Measurements from ENCODE around the gene ARSG.

Gene ARSG

DNA sequence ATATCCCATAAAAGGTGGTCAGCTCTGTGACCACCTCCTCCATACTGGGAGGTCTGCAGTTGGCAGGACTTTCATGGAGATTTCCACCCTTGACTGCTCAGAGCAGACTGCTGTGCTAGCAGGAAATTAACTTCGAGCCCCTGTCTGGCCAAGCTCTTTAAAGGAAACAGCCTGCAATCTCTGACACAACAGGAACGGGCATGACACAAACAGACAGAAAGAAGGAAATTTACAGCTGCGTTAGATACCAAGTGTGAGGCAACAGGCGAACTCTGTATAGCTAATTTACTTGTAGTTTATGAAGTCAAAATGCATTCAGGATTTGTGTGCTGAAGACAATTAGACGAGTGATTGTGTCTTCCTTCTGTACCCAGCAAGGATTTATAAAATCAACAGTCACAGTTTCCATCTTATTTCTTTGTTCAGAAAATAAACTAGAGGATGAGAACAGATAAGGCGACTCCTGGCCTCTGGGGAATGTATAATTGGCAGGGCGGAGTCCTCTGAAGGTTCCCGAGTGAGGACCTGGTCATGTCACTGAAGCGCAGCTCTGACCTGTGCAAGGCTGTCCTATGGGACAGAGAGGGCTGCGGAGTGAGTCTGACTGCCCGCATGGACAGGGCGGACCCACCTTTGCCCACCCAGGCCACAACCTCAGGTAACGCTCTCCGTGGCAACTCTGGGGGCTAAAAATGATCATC, 149.9 kb downstream of the ARSG start:
- TF ChIP-seq TAF1 (IDR thresholded peaks at IDR 0.05; ENCODE audit: borderline replicate concordance, low read depth, low read length) = no peak
- no peak for DNase-seq (ENCODE audit: insufficient read length)
- no peak for FAIRE-seq

DNA sequence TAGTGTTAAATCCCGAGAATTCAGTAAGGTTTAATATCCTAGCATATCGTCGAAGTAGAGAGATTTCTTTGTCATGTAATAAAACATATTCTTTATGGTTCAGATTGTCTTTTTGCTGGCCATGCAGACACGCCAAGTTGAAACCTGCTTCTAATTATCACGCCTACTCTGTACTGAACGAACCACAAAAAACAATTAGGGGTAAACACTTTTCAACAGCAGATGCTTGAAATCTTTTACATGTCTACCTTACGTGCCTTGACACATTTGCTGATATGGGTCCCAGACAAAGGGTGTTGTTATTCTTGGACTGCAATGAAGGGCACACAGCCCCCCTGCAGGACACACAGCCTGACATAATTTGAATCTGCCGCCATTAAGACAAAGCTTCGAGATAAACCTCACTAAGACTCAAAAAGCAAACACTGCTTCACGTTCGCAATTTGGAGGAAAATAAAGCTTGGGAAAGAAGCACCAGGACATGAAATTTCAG, 152.7 kb downstream of the ARSG start:
- TF ChIP-seq POLR2AphosphoS5 (IDR thresholded peaks at IDR 0.05; ENCODE audit: low read depth, low read length) (no peak), POLR2A (IDR thresholded peaks at IDR 0.05; ENCODE audit: low read depth, low read length) (no peak), TAF1 (IDR thresholded peaks at IDR 0.05; ENCODE audit: borderline replicate concordance, low read depth, low read length) (no peak)
- FAIRE-seq (no peak), DNase-seq (ENCODE audit: insufficient read length) (no peak)

DNA sequence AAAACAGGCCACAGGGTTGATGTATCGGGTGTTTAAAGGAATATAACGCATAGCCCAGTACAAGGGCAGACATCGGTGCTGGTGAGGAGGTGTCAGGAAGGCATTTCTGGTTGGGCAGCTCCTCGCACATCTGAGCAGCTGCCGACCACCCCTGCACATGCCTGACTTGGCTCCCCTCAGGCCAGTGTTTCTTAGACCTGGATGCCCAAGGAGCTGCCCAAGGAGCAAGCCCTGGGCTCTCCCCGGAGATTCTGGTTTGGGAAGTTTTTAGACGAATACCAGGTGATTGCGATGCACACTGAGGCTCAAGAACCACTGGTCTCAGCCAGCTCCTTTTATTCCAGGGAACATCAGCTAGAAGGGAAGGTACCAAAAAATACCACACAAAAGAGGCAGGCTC, 154.4 kb downstream of the ARSG start:
- no peak for TF ChIP-seq POLR2AphosphoS5 (IDR thresholded peaks at IDR 0.05; ENCODE audit: low read depth, low read length)
- no peak for TF ChIP-seq TAF1 (IDR thresholded peaks at IDR 0.05; ENCODE audit: borderline replicate concordance, low read depth, low read length)
- TF ChIP-seq POLR2A (IDR thresholded peaks at IDR 0.05; ENCODE audit: low read depth, low read length) = no peak
- no peak for FAIRE-seq
- DNase-seq (ENCODE audit: insufficient read length) = no peak

DNA sequence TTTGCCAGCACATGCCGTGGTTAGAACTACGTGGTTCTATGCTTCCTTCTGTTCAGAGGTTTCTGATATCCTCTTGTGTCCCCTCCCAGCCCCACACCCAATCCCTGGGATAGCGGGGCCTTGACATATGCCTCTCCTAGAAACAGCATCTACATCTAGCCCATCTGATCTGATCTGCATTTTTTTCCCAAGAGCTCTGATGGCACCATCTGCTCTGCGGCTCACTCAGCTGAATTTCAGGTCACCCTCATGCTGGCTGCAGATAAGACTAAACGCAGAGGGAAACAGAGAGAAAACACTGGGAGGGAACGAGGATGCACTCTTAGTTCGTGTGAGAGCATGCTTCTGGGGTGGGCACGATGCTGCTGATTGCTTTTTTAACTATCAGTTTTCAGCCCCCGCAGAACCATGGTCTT, 155.3 kb downstream of the ARSG start:
- DNase-seq (ENCODE audit: insufficient read length) = no peak
- FAIRE-seq = no peak
- TF ChIP-seq TAF1 (IDR thresholded peaks at IDR 0.05; ENCODE audit: borderline replicate concordance, low read depth, low read length) (no peak), POLR2AphosphoS5 (IDR thresholded peaks at IDR 0.05; ENCODE audit: low read depth, low read length) (no peak), POLR2A (IDR thresholded peaks at IDR 0.05; ENCODE audit: low read depth, low read length) (no peak)

DNA sequence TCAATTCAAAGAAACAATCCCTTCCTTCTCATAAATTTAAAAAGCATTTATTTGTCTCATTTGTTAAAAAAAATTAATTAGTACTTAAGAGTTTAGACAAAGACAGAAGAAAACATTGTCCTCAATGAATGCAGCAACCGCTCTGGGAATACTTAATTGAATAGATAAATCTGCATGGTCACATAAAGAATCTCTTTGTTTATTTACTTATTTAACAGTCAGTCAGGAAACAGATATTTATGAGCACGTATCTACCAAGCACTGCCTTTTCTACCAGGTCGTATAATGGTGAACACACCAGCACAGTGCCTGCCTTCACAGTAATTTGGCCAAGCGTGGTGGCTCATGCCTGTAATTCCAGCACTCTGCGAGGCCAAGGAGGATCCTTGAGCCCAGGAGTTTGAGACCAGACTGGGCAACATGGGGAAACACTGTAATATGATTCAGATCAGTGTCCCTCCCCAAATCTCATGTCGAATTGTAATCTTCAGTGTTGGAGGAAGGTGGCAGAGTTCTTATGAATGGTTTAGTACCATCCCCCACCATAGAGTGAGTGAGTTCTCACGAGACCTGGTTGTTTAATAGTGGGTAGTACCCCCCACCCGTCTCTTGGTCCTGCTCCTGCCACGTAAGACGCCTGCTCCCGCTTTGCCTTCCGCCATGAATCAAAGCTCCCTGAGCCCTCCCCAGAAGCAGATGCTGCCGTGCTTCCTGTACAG, 157.9 kb downstream of the ARSG start:
- DNase-seq (ENCODE audit: insufficient read length) (no peak), FAIRE-seq (no peak)
- TF ChIP-seq POLR2A (IDR thresholded peaks at IDR 0.05; ENCODE audit: low read depth, low read length) = no peak
- TF ChIP-seq POLR2AphosphoS5 (IDR thresholded peaks at IDR 0.05; ENCODE audit: low read depth, low read length) = no peak
- TF ChIP-seq TAF1 (IDR thresholded peaks at IDR 0.05; ENCODE audit: borderline replicate concordance, low read depth, low read length) = no peak

DNA sequence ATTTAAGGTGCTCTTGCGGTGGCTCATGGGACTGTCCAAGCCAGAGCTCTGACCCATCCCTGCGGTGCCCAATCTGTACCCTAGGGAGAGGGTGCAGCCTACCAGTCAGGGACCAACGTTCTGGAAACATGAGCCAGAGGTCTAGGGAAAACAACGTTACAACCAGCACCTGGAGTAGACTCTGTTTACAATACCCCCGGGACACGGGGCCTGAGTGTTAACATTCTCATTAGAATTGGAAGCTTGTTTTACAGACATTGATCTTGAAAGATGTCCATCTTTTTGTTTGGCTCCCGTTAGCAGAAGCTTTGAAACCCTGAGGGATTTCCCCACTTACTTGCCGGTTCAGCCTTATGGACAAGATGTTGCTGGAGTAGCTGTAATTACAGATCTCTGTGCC, 159.1 kb downstream of the ARSG start:
- no peak for FAIRE-seq
- no peak for DNase-seq (ENCODE audit: insufficient read length)

DNA sequence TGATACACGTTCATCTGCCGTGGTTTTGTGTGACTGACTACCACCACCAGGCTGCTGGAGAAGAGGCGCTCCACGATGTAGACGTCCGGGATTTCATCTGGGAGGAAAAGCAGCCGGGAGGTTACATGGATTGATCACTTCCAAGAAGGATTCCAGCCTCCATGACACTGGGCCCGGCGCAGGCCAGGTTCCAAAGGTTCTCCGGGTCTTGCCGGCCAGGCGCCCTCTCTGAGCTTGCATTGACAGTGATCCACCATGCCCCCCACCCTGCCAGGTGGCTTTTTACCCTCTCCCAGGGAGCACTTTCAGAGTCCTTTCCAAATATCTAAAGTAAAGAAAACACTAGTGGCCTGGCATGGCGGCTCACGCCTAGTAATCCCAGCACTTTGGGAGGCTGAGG, 159.5 kb downstream of the ARSG start:
- DNase-seq (ENCODE audit: insufficient read length) (no peak), FAIRE-seq (no peak)
- TF ChIP-seq TAF1 (IDR thresholded peaks at IDR 0.05; ENCODE audit: borderline replicate concordance, low read depth, low read length) = no peak
- no peak for TF ChIP-seq POLR2AphosphoS5 (IDR thresholded peaks at IDR 0.05; ENCODE audit: low read depth, low read length)
- no peak for TF ChIP-seq POLR2A (IDR thresholded peaks at IDR 0.05; ENCODE audit: low read depth, low read length)

More for the DNA sequence above, 159.1 kb downstream of the ARSG start:
- TF ChIP-seq TAF1 (IDR thresholded peaks at IDR 0.05; ENCODE audit: borderline replicate concordance, low read depth, low read length) (no peak), POLR2A (IDR thresholded peaks at IDR 0.05; ENCODE audit: low read depth, low read length) (no peak), POLR2AphosphoS5 (IDR thresholded peaks at IDR 0.05; ENCODE audit: low read depth, low read length) (no peak)

DNA sequence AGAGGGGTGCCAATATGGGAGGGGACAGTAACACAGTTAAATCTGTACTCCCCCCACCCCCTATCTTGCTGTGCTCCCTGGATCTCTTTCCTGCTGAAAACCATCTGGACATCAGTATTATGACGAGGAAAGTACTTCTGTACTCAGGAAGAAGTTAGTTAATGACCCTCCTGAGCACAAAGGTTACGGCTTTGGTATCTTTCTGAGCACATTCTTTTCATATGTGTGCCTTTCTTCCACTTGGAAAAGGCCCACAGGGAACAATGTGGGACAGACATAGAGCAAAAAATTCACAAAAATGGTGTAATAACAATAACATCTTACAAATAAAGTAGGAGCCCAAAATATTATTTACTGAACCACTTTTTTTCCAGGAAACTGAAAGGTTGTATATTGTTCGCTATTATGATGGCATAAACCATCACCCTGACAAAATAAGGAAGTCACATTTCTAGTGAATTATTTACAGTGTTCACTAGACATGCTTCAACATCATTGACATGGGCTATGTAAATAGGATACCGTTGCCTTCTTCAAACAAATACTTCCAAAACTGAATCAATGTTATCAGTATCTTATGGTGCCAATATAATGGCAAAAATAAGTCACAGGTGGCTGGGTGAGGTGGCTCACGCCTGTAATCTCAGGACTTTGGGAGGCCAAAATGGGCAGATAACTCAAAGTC, 160.5 kb downstream of the ARSG start:
- no peak for FAIRE-seq
- no peak for DNase-seq (ENCODE audit: insufficient read length)
- TF ChIP-seq TAF1 (IDR thresholded peaks at IDR 0.05; ENCODE audit: borderline replicate concordance, low read depth, low read length) (no peak), POLR2AphosphoS5 (IDR thresholded peaks at IDR 0.05; ENCODE audit: low read depth, low read length) (no peak), POLR2A (IDR thresholded peaks at IDR 0.05; ENCODE audit: low read depth, low read length) (no peak)

DNA sequence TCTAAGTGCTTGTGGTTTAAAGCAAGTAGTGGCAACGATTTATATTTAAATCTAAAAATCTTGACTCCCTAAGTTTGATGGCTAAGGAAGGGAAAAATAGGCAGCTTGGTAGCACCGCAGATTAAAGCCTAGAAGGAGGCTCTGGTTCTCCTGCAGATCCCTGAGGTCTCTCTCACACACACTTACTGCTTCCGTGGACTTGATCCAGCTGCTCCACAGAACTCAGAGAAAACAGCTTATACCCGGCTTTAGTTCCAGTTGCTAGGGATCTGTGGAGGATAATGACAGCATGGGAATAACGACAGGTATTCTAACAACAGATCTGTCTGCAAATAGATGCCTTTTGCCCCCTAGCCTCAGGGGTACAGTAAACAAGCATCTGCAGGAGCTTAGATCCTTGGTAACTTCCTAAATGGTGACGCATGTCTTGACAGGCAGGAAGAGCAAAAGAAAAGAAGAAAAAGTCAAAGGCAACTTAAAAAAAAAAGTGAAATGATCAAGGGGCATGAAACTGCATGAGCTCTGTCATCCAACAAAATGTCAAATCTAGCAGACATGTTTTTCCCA, 161.5 kb downstream of the ARSG start:
- FAIRE-seq = no peak
- DNase-seq (ENCODE audit: insufficient read length) = no peak
- TF ChIP-seq TAF1 (IDR thresholded peaks at IDR 0.05; ENCODE audit: borderline replicate concordance, low read depth, low read length) (no peak), POLR2AphosphoS5 (IDR thresholded peaks at IDR 0.05; ENCODE audit: low read depth, low read length) (no peak), POLR2A (IDR thresholded peaks at IDR 0.05; ENCODE audit: low read depth, low read length) (no peak)

DNA sequence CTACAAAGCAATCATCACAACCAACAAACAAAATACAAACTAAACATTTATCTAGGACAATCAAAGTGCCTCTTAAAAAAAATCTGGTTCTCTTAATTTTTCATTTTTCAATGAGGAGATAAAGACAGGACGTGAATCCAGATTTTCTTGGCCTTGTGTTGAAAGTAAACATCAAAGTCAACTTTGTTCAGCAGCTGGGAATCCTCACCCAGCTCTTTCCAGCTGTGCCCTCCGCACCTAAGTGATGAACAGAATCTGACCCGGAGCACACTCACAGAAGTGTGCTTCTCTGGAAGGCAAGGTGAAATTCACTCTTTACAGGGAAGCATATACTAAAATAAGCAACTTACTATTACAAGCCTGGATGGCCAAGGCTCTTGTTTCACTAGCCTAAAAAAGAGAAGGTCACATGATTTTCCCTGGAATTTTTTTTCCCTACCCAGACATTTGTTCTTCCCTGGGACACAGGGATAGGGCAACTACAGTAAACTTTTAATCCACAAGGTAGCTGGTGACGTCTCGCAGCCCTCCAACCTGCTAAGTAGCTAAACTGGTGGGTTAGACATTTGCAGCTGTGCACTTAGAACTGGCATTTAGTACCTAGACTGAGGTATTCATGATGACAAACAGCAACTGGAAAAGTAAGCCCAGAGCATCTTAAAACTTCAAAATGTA, 162.8 kb downstream of the ARSG start:
- no peak for TF ChIP-seq POLR2A (IDR thresholded peaks at IDR 0.05; ENCODE audit: low read depth, low read length)
- no peak for TF ChIP-seq POLR2AphosphoS5 (IDR thresholded peaks at IDR 0.05; ENCODE audit: low read depth, low read length)
- DNase-seq (ENCODE audit: insufficient read length) (no peak), FAIRE-seq (no peak)

DNA sequence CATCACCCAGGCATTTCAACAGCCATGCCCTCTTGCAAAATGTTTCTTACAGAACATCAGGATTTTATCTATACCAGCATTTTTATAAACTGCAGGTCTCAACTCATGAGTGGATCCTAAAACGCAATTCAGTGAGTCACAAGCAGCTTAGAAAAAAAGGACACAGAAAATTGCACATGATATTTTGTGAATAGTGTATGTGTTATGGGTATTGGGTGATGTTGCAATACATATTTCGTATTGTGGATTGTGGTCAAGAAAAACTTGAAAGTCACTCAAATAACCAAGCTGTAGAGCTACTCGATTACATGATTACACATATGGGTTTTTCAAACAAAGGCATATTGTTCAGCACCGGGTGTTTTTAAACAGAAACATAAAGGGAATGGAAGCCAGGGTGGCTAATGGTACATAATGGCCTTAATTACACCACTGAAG, 164.6 kb downstream of the ARSG start:
- FAIRE-seq = no peak
- DNase-seq (ENCODE audit: insufficient read length) = no peak
- TF ChIP-seq POLR2A (IDR thresholded peaks at IDR 0.05; ENCODE audit: low read depth, low read length) (no peak), POLR2AphosphoS5 (IDR thresholded peaks at IDR 0.05; ENCODE audit: low read depth, low read length) (no peak), TAF1 (IDR thresholded peaks at IDR 0.05; ENCODE audit: borderline replicate concordance, low read depth, low read length) (no peak)
